K562 (cell line): Measurements from ENCODE around the gene SOAT1.

Experiments
- BCLAF1 ChIP-seq, 2 experiments: fragments of 450-650 bp in 1 of 2; IDR thresholded peaks; 2 replicates each; pipeline ENCODE4 v1.6.1; 2011 to 2017; ENCODE audit warnings: low read depth in 2 of 2, antibody characterized with exemption in 1 of 2, borderline replicate concordance in 1 of 2, low read length in 1 of 2, mild to moderate bottlenecking in 1 of 2, mixed read lengths in 1 of 2; ENCODE audit not compliant: control insufficient read depth in 1 of 2
- CBFB ChIP-seq: sonication (generic); formaldehyde crosslinking; IDR thresholded peaks from 2 replicates; pipeline ENCODE4 v1.4.0; 2020; ENCODE audit warnings: mild to moderate bottlenecking, missing genetic modification reagents
- CHD4 ChIP-seq: fragments of 200-600 bp; sonication (generic); IDR thresholded peaks from 3 replicates; pipeline ENCODE4 v1.6.1; 2012; ENCODE audit warnings: low read depth, mild to moderate bottlenecking, mixed read lengths, low read length, inconsistent platforms; ENCODE audit not compliant: insufficient read depth, insufficient replicate concordance, poor library complexity, severe bottlenecking
- CTCF ChIP-seq, 3 experiments: IDR thresholded peaks in 2 of 3; conservative IDR thresholded peaks in 1 of 3; 2 replicates each; pipeline ENCODE4 v1.5.1; 2011 to 2012; ENCODE audit warnings: low read length in 3 of 3, mild to moderate bottlenecking in 3 of 3, control low read depth in 2 of 3, improper control_type of control experiment in 1 of 3, inconsistent platforms in 1 of 3, low read depth in 1 of 3, mixed read lengths in 1 of 3, moderate library complexity in 1 of 3; ENCODE audit not compliant: insufficient read depth in 2 of 3
- EP300 ChIP-seq: IDR thresholded peaks from 2 replicates; pipeline ENCODE4 v1.6.1; 2012; ENCODE audit warnings: low read length, improper control_type of control experiment
- EZH2 ChIP-seq: IDR thresholded peaks from 2 replicates; pipeline ENCODE4 v1.6.1; 2012; ENCODE audit warnings: low read depth, mild to moderate bottlenecking, inconsistent platforms, low read length, borderline replicate concordance
- GATAD2B ChIP-seq: fragments of 450-650 bp; IDR thresholded peaks from 2 replicates; pipeline ENCODE4 v1.6.1; 2017; ENCODE audit warnings: mild to moderate bottlenecking, borderline replicate concordance
- JUND ChIP-seq, 2 experiments: IDR thresholded peaks; 2 replicates in 1 of 2; 3 replicates in 1 of 2; pipeline ENCODE4 v1.6.1; 2011; ENCODE audit warnings: borderline replicate concordance in 2 of 2, low read depth in 2 of 2, low read length in 2 of 2, improper control_type of control experiment in 1 of 2, missing biosample characterization in 1 of 2, missing genetic modification characterization in 1 of 2, missing genetic modification reagents in 1 of 2
- MAZ ChIP-seq, 2 experiments: fragments of 450-650 bp in 1 of 2; sonication (generic) in 1 of 2; formaldehyde crosslinking; IDR thresholded peaks in 1 of 2; conservative IDR thresholded peaks in 1 of 2; 2 replicates each; pipeline versions ENCODE4 v1.4.0 to v1.5.0; 2020; ENCODE audit warnings: mild to moderate bottlenecking in 1 of 2, missing genetic modification reagents in 1 of 2
- POLR2A ChIP-seq: fragments of 450-650 bp; conservative IDR thresholded peaks from 2 replicates; pipeline ENCODE4 v1.6.1; 2016
- POLR2AphosphoS5 ChIP-seq: IDR thresholded peaks from 2 replicates; pipeline ENCODE4 v1.6.1; 2011; ENCODE audit warnings: mild to moderate bottlenecking, low read depth, low read length, moderate library complexity; ENCODE audit not compliant: control insufficient read depth, insufficient read depth
- POU5F1 ChIP-seq: fragments of 150-350 bp; IDR thresholded peaks from 2 replicates; pipeline ENCODE4 v1.6.1; 2014; ENCODE audit warnings: borderline replicate concordance, low read length, low read depth, mild to moderate bottlenecking; ENCODE audit not compliant: partially characterized antibody
- TEAD1 ChIP-seq, 2 experiments: fragments of 450-650 bp in 1 of 2; sonication (generic) in 1 of 2; formaldehyde crosslinking; IDR thresholded peaks; 2 replicates each; pipeline versions ENCODE4 v1.4.0 to v1.8.0; 2020 to 2022; ENCODE audit warnings: mild to moderate bottlenecking in 2 of 2, missing genetic modification reagents in 1 of 2
- ZNF232 ChIP-seq: sonication (generic); formaldehyde crosslinking; IDR thresholded peaks from 2 replicates; pipeline ENCODE4 v1.8.0; 2022; ENCODE audit warnings: mild to moderate bottlenecking, missing genetic modification reagents

GRCh38 chr1:179318491-179318890, 24.9 kb downstream of the SOAT1 start:
- no peak for TF ChIP-seq BCLAF1 (IDR thresholded peaks at IDR 0.05; ENCODE audit: borderline replicate concordance in 1 of 2, control insufficient read depth in 1 of 2, low read depth in 2 of 2, low read length in 1 of 2)
- TF ChIP-seq CTCF (IDR thresholded peaks at IDR 0.05 in 2 of 3, conservative IDR thresholded peaks at IDR 0.05 in 1 of 3; ENCODE audit: insufficient read depth in 2 of 3, low read depth in 1 of 3, low read length in 3 of 3): no peak
- no peak for TF ChIP-seq CBFB (CRISPR knock-in tag)
- TF ChIP-seq ZNF232 (CRISPR knock-in tag): no peak
- no peak for TF ChIP-seq TEAD1 (CRISPR knock-in tag; IDR thresholded peaks at IDR 0.05)
- TF ChIP-seq CHD4: no peak
- TF ChIP-seq EP300: no peak
- no peak for TF ChIP-seq POLR2A
- TF ChIP-seq GATAD2B: no peak
- no peak for TF ChIP-seq POU5F1
- TF ChIP-seq JUND (IDR thresholded peaks at IDR 0.05; ENCODE audit: borderline replicate concordance, low read depth, low read length): no peak
- TF ChIP-seq JUND (tag; IDR thresholded peaks at IDR 0.05; ENCODE audit: borderline replicate concordance, low read depth, low read length): no peak
- no peak for TF ChIP-seq POLR2AphosphoS5
- TF ChIP-seq MAZ (CRISPR knock-in tag; conservative IDR thresholded peaks at IDR 0.05 in 1 of 2, IDR thresholded peaks at IDR 0.05 in 1 of 2): no peak
- TF ChIP-seq EZH2: no peak
